HEK293 (cell line): ENCODE results near the gene MRGPRD.

ENCODE experiments used
- CTCF ChIA-PET: fragments of 350-600 bp; formaldehyde crosslinking; extraction: SDS; loops from one replicate; lab custom pipeline; 2021; ENCODE audit warnings: antibody characterized with exemption; lab: Yijun Ruan, JAX
- POLR2A ChIA-PET: fragments of 300-600 bp; formaldehyde crosslinking; extraction: SDS; loops from one replicate; lab custom pipeline; 2020; ENCODE audit warnings: antibody characterized with exemption, inconsistent platforms; lab: Yijun Ruan, JAX
- H3K27ac ChIP-seq: fragments of 200-500 bp; sonication (Bioruptor generic); 2 replicates; pipeline ENCODE4 v1.5.1; 2014; ENCODE audit warnings: low read depth, low read length, control low read depth, inconsistent platforms; ENCODE audit errors: extremely low read depth
- H3K36me3 ChIP-seq, 2 experiments: fragments of 200-500 bp in 1 of 2; sonication (Bioruptor generic) in 1 of 2; 1 replicate in 1 of 2; 2 replicates in 1 of 2; pipeline ENCODE4 v1.5.1; 2014 to 2017; ENCODE audit warnings: inconsistent platforms in 2 of 2, low read length in 2 of 2; ENCODE audit not compliant: control insufficient read depth in 2 of 2, insufficient read depth in 1 of 2
- H3K4me1 ChIP-seq: fragments of 200-500 bp; sonication (Bioruptor generic); 2 replicates; pipeline ENCODE4 v1.5.1; 2014; ENCODE audit warnings: mild to moderate bottlenecking, low read length, inconsistent platforms; ENCODE audit not compliant: control insufficient read depth, insufficient read depth
- H3K4me3 ChIP-seq: 2 replicates; pipeline ENCODE4 v1.5.1; 2011; ENCODE audit warnings: low read depth, mild to moderate bottlenecking, control low read depth, low read length, moderate library complexity
- H3K9me3 ChIP-seq: fragments of 200-500 bp; sonication (Bioruptor generic); 2 replicates; pipeline ENCODE4 v1.5.1; 2014; ENCODE audit warnings: low read depth, low read length, inconsistent platforms; ENCODE audit not compliant: control insufficient read depth, insufficient read depth
- GLIS2 ChIP-seq: fragments of 450-650 bp; formaldehyde crosslinking; IDR thresholded peaks from 2 replicates; pipeline ENCODE4 v1.5.1; 2016; ENCODE audit warnings: missing biosample characterization, missing genetic modification characterization
- KLF16 ChIP-seq: fragments of 450-650 bp; formaldehyde crosslinking; IDR thresholded peaks from 2 replicates; pipeline ENCODE4 v1.5.1; 2017; ENCODE audit warnings: missing biosample characterization, missing genetic modification characterization
- PATZ1 ChIP-seq: fragments of 450-650 bp; formaldehyde crosslinking; IDR thresholded peaks from 2 replicates; pipeline ENCODE4 v1.5.1; 2016; ENCODE audit warnings: missing biosample characterization, missing genetic modification characterization
- PRDM6 ChIP-seq: fragments of 450-650 bp; formaldehyde crosslinking; IDR thresholded peaks from 2 replicates; pipeline ENCODE4 v1.5.1; 2017; ENCODE audit warnings: missing biosample characterization, missing genetic modification characterization
- SETDB1 ChIP-seq: IDR thresholded peaks from one replicate; pipeline ENCODE4 v1.6.1; 2017; ENCODE audit warnings: mild to moderate bottlenecking, low read length, moderate library complexity, mixed read lengths; ENCODE audit not compliant: insufficient read length
- TCF7L2 ChIP-seq: IDR thresholded peaks from 2 replicates; pipeline ENCODE4 v1.6.1; 2011; ENCODE audit warnings: low read depth, mild to moderate bottlenecking, inconsistent platforms, low read length, moderate library complexity, borderline replicate concordance
- WT1 ChIP-seq: fragments of 450-650 bp; formaldehyde crosslinking; IDR thresholded peaks from 2 replicates; pipeline ENCODE4 v1.5.1; 2016; ENCODE audit warnings: missing biosample characterization, missing genetic modification characterization
- YY2 ChIP-seq: fragments of 450-650 bp; formaldehyde crosslinking; IDR thresholded peaks from 2 replicates; pipeline ENCODE4 v1.5.1; 2016; ENCODE audit warnings: missing biosample characterization, missing genetic modification characterization
- ZBTB20 ChIP-seq: fragments of 450-650 bp; formaldehyde crosslinking; IDR thresholded peaks from 2 replicates; pipeline ENCODE4 v1.5.1; 2016; ENCODE audit warnings: missing biosample characterization, missing genetic modification characterization
- ZNF132 ChIP-seq: fragments of 450-650 bp; formaldehyde crosslinking; IDR thresholded peaks from 2 replicates; pipeline ENCODE4 v1.5.1; 2017; ENCODE audit warnings: missing biosample characterization, missing genetic modification characterization, borderline replicate concordance
- ZNF19 ChIP-seq: fragments of 450-650 bp; formaldehyde crosslinking; IDR thresholded peaks from 2 replicates; pipeline ENCODE4; 2016; ENCODE audit warnings: missing biosample characterization, missing genetic modification characterization, low read depth
- ZNF239 ChIP-seq: fragments of 450-650 bp; formaldehyde crosslinking; IDR thresholded peaks from 2 replicates; pipeline ENCODE4 v1.5.1; 2016; ENCODE audit warnings: missing biosample characterization, missing genetic modification characterization
- ZNF280C ChIP-seq: fragments of 450-650 bp; formaldehyde crosslinking; IDR thresholded peaks from 2 replicates; pipeline ENCODE4 v1.5.1; 2016; ENCODE audit warnings: missing biosample characterization, missing genetic modification characterization
- ZNF354C ChIP-seq: fragments of 450-650 bp; formaldehyde crosslinking; IDR thresholded peaks from 2 replicates; pipeline ENCODE4 v1.5.1; 2016; ENCODE audit warnings: missing biosample characterization, missing genetic modification characterization, low read depth, borderline replicate concordance
- ZNF391 ChIP-seq: fragments of 450-650 bp; formaldehyde crosslinking; IDR thresholded peaks from 2 replicates; pipeline ENCODE4 v1.5.1; 2016; ENCODE audit warnings: low read depth, missing biosample characterization, missing genetic modification characterization, borderline replicate concordance
- ZNF423 ChIP-seq: fragments of 450-650 bp; formaldehyde crosslinking; IDR thresholded peaks from 2 replicates; pipeline ENCODE4 v1.5.1; 2016; ENCODE audit warnings: missing biosample characterization, missing genetic modification characterization
- ZNF530 ChIP-seq: fragments of 450-650 bp; formaldehyde crosslinking; IDR thresholded peaks from 2 replicates; pipeline ENCODE4 v1.5.1; 2016; ENCODE audit warnings: low read depth, missing biosample characterization, missing genetic modification characterization
- ZNF555 ChIP-seq: fragments of 450-650 bp; formaldehyde crosslinking; conservative IDR thresholded peaks from 2 replicates; pipeline ENCODE4 v1.5.1; 2017; ENCODE audit warnings: missing biosample characterization, mild to moderate bottlenecking, missing genetic modification characterization, inconsistent platforms
- ZNF610 ChIP-seq: fragments of 450-650 bp; formaldehyde crosslinking; IDR thresholded peaks from 2 replicates; pipeline ENCODE4 v1.5.1; 2016; ENCODE audit warnings: missing biosample characterization, missing genetic modification characterization, borderline replicate concordance
- ZSCAN16 ChIP-seq: fragments of 450-650 bp; formaldehyde crosslinking; IDR thresholded peaks from 2 replicates; pipeline ENCODE4 v1.5.1; 2016; ENCODE audit warnings: missing biosample characterization, missing genetic modification characterization
- ZSCAN23 ChIP-seq: fragments of 450-650 bp; formaldehyde crosslinking; IDR thresholded peaks from 2 replicates; pipeline ENCODE4 v1.5.1; 2016; ENCODE audit warnings: missing biosample characterization, missing genetic modification characterization
- ZSCAN5A ChIP-seq: fragments of 450-650 bp; formaldehyde crosslinking; IDR thresholded peaks from 2 replicates; pipeline ENCODE4 v1.5.1; 2016; ENCODE audit warnings: missing biosample characterization, missing genetic modification characterization

Gene MRGPRD

GRCh38 chr11:68965901-68966853, 14.6 kb downstream of the MRGPRD start:
- Histone ChIP-seq H3K9me3 (no peaks in the 10 kb centered on the region), H3K27ac (no peak overlapping the region), H3K36me3 (no peaks in the 10 kb centered on the region), H3K4me1 (no peaks in the 10 kb centered on the region)
- CTCF ChIA-PET = interaction anchor here (0.7 to 1.5 kb wide), 2 partner anchors 10 to 935 kb away, joined by 3 to 10 read pairs; no protein-coding TSS in a partner anchor
- POLR2A ChIA-PET = no interaction called here
- TF ChIP-seq ZSCAN5A (tag by site-specific recombination) = no peak
- TF ChIP-seq ZNF530 (tag by site-specific recombination) = no peak
- TF ChIP-seq ZNF354C = no peak
- TF ChIP-seq ZSCAN16 = no peak
- TF ChIP-seq PATZ1 = no peak
- TF ChIP-seq ZNF391 (tag by site-specific recombination) = no peak
- TF ChIP-seq, all 188 proteins: peak for 0
- no peak overlapping the region for H3K4me3 ChIP-seq

- H3K36me3 ChIP-seq = no peaks in the 10 kb centered on the region
- no peak overlapping the region for H3K27ac ChIP-seq
- no peaks in the 10 kb centered on the region for H3K9me3 ChIP-seq
- TF ChIP-seq ZBTB20 (tag by site-specific recombination) (no peak), PRDM6 (tag by site-specific recombination) (no peak), WT1 (tag by site-specific recombination) (no peak), ZNF610 (no peak), ZNF132 (tag by site-specific recombination) (no peak), ZNF239 (tag by site-specific recombination) (no peak), YY2 (tag by site-specific recombination) (no peak), ZNF423 (tag by site-specific recombination) (no peak), ZSCAN5A (tag by site-specific recombination) (no peak), ZSCAN23 (tag by site-specific recombination) (no peak), ZNF280C (tag by site-specific recombination) (no peak), GLIS2 (no peak), ZNF555 (tag by site-specific recombination) (no peak), SETDB1 (no peak), KLF16 (tag by site-specific recombination) (no peak), ZNF19 (tag by site-specific recombination) (no peak), TCF7L2 (no peak)
- ChIA-PET POLR2A (no interaction called here), CTCF (interaction anchor here (0.6 to 0.7 kb wide), 2 partner anchors 84 to 168 kb away, joined by 3 read pairs; no protein-coding TSS in a partner anchor)
- no peaks in the 10 kb centered on the region for H3K4me1 ChIP-seq
- no peak overlapping the region for H3K4me3 ChIP-seq
Observed at GRCh38 chr11:68963779-68964178, 17.0 kb downstream of the MRGPRD start.
